AG10803 (cell line): ENCODE data around the gene RBP3.

Source experiments
- DNase-seq: peaks from one replicate; pipeline ENCODE4 v3.0.0; 2010; ENCODE audit warnings: low read depth
- H3K4me3 ChIP-seq: 2 replicates; pipeline ENCODE4 v1.5.1; 2011; ENCODE audit warnings: mild to moderate bottlenecking, low read length, control low read depth
- TF ChIP-seq, protein P1 (sequence below): conservative IDR thresholded peaks from 2 replicates; pipeline ENCODE4 v1.5.1; 2011; ENCODE audit warnings: mild to moderate bottlenecking, low read length, control low read depth, inconsistent platforms

The RBP3 gene

DNA sequence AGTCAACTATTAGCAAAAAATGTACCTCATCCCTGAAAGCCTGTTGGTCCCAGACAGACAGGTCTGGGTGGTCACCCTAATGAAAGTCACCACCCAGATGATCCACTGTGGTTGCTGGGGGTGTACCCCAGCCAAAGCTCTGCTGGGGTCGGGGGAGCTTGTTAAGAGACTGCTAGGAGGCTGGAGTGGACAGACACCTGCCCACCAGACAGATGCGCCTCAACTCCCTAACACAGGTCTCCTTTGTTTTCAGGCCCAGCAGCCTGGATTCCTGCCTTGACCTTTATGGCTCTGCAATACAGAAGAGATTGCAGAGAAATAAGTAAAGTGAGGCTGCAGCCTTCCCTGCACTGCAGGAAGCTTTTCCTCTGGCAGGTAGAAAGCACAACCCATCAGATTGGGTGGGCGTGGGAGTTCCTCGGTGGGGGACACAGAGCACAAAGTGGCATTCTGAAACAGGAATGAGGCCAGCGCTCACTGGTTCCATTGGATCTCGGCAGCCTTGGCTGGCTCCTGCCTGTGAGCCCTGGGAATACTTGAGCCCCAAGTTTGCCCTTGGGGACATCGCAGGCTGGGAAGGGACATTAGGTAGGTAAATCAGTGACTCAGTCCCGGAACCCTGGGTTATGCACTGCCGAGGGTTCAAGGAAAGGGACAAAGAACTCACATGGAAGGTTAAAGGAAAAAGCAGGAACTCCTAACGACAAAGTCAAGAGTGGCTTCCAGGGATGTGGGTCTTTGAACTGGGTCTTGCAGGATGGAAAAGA, 53.9 kb downstream of the RBP3 start:
- DNase-seq = no peak
- TF ChIP-seq, protein P1, sequence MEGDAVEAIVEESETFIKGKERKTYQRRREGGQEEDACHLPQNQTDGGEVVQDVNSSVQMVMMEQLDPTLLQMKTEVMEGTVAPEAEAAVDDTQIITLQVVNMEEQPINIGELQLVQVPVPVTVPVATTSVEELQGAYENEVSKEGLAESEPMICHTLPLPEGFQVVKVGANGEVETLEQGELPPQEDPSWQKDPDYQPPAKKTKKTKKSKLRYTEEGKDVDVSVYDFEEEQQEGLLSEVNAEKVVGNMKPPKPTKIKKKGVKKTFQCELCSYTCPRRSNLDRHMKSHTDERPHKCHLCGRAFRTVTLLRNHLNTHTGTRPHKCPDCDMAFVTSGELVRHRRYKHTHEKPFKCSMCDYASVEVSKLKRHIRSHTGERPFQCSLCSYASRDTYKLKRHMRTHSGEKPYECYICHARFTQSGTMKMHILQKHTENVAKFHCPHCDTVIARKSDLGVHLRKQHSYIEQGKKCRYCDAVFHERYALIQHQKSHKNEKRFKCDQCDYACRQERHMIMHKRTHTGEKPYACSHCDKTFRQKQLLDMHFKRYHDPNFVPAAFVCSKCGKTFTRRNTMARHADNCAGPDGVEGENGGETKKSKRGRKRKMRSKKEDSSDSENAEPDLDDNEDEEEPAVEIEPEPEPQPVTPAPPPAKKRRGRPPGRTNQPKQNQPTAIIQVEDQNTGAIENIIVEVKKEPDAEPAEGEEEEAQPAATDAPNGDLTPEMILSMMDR = no peak
- no peak overlapping the region for H3K4me3 ChIP-seq

DNA sequence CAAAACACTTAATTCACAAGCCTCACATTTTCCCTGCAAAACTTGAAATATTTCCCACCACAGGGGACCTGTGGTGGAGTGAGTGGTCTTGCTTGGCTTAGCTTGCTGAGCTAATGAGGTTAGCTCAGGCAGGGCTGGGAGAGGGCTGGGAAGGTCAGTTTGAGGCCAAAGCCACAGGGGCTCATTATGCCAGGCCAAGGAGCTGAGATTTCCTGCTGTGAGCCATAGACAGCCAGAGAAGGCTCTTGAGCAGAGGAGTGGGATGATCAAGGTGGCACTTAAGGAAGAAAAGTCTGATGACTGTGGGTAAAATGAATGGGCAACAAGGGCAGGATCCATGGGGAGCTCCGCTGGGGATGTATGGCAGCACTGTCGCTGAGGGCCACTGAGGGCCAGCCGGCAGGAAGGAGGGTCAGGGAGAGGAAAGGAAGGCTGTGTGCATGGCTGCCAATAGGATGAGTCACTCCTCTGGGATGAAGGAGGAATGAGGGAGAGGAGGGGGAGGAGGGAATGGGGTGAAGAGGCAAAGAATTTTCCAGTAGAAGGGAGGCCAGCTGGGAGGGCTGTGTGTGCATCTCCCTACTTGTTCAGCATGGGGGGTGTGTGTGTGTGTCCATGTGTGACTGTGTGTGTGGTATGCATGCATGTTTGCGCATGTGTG, 54.6 kb downstream of the RBP3 start:
- H3K4me3 ChIP-seq = no peak overlapping the region
- TF ChIP-seq, protein P1 = no peak
- peak; percentile 91 for DNase-seq

DNA sequence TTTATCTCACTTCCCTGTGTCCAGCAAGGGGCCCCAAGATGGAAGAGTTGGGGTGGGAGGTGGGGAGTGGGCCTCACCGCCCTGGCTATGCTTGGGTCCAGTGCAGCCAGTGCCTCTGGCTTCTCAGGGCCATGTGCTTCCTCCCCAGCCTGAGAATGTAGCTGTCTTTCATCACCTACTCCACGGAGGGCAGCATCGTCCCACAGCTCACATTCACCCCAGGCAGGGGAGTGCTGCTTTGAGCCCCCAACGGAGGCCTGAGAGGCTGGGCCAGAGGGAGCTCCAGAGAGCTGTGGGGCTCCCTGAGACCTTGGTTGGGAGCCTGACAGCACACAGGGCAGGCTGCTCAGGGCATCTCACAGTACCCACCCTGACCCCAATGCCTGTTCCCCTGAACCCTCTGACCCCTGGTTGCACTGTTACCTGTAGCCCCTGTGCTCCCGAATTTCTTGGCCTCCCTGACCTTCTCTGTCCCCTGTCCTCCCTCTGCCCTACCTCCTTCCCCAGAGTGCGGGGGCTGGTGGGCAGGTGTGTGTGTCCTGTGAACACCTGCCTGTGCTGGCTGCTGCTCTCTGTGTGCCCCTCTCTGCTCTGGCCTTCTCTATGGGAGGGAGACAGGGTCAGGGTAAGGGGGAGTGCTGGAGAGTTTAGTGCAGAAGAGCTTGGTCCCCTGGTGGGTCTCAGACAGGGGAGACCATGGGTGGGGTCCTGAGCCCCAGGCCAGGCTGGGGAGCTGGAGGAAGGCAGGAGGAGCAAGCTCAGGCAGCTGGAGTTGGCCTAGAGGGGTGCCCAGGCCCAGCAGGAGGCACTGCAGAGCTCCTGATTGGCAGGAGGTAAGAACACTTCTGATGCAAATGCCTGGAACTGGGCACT, 55.5 kb downstream of the RBP3 start:
- no peak overlapping the region for H3K4me3 ChIP-seq
- DNase-seq = peak; percentile 25
- TF ChIP-seq, protein P1 = no peak

DNA sequence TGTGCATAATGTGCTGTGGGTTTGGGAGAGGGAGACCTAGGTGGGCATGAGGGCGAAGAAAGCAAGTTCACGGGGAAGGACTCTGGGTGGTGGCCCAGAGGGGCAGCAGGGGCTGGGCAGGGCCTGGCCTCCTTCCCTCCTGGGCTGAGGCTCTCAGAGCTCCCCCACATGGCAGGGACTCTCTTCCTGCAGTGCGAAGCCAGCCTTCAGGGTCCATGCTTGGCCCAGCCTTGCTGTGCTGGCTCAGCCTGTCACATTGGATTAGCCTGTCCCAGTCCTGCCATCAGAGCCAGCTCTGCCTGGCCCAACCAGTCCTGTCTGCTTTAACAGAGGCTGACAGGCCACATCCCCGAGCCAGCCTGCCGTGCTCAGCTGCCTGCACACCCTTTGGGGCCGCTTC, 56.3 kb downstream of the RBP3 start:
- TF ChIP-seq, protein P1 = no peak
- no peak for DNase-seq
- H3K4me3 ChIP-seq = no peak overlapping the region

DNA sequence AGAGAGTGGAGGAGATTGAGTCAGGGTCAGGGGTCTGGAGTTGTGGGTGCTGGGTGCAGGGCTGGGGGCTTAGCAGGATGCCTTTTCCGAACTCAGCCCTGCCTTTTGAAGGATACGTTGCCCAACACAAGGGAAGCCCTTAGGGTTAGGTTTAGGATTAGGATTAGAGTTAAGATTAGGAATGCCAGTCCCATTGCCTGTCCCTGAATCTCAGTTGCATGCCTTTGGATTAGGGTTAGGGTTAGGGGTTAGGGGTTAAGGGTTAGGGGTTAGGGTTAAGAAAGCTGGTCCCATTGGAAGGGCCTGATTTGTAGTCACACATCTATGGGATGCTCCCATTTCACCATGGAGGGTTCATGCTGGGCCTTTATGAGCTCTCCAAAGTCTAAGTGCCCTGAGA, 56.8 kb downstream of the RBP3 start:
- no peak overlapping the region for H3K4me3 ChIP-seq
- DNase-seq = no peak
- TF ChIP-seq, protein P1 = no peak

DNA sequence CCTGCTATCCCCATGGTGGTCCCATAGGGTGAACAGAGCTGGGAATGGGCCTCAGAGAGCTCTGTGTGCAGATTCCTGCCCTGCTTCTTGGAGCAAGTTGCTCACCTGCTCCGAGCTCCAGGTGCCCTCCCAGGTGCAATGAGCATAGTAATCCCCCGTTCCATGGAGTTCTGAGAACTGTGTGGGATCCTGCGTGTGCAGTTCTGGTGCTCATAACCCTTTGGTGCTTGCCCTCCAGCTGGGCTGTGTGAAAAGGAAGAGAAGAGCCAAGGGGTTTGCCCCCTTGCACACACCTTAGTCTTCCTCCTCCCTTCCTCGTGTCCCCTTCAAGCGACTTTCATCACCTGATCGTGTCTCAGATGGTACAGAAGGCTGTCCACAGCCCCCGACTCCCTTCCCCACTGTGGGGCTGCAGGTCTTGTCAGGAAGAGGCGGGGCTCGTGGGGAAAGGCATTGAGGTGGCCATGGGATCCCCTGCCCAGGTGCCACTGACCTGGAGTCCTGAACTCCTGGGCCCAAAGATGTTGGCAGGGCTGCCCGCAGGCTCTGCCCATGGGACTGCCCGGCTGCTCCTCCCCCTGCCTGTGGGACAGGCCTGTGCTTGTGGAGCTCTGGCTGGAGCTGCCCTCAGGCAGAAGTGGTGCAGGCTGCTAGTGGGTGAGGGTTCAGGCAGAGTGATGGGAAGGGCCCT, 57.8 kb downstream of the RBP3 start:
- H3K4me3 ChIP-seq = no peak overlapping the region
- no peak for DNase-seq
- TF ChIP-seq, protein P1 = no peak
